GM23338 (cell line): ENCODE results near the gene LAT. TPM values are rescaled to one million over a fixed set of nuclear protein-coding genes. Genes with fewer than 3 reads are reported as not detected.

Source experiments
- ATAC-seq: fragments of 200-7000 bp; cut with Tn5 transposase; 3 replicates; pipeline ENCODE4 v1.9.1; 2020
- DNase-seq: peaks from one replicate; pipeline ENCODE4 v3.0.0-alpha.2; 2015; ENCODE audit warnings: low spot score
- H2AFZ ChIP-seq: fragments of 200-600 bp; sonication (generic); 2 replicates; pipeline ENCODE4 v1.8.0; 2016; ENCODE audit warnings: antibody characterized with exemption, mild to moderate bottlenecking, moderate library complexity
- H3F3A ChIP-seq: fragments of 200-600 bp; sonication (generic); replicated peaks from 2 replicates; pipeline ENCODE4 v1.8.0; 2017; ENCODE audit warnings: antibody characterized with exemption, mixed run types, low read depth
- H3K27ac ChIP-seq: fragments of 200-600 bp; sonication (generic); 2 replicates; pipeline ENCODE4 v1.6.1; 2016; ENCODE audit warnings: low read depth
- H3K27me3 ChIP-seq: fragments of 200-600 bp; sonication (generic); 2 replicates; pipeline ENCODE4 v1.8.0; 2016; ENCODE audit warnings: mild to moderate bottlenecking, mixed run types, moderate library complexity; ENCODE audit not compliant: insufficient read depth
- H3K36me3 ChIP-seq: fragments of 200-600 bp; sonication (generic); 2 replicates; pipeline ENCODE4 v1.8.0; 2016; ENCODE audit warnings: mild to moderate bottlenecking; ENCODE audit not compliant: insufficient read depth
- H3K4me1 ChIP-seq: fragments of 200-600 bp; sonication (generic); 2 replicates; pipeline ENCODE4 v1.8.0; 2016; ENCODE audit warnings: mild to moderate bottlenecking, moderate library complexity; ENCODE audit not compliant: insufficient read depth
- H3K4me2 ChIP-seq: fragments of 200-600 bp; sonication (generic); 2 replicates; pipeline ENCODE4 v1.7.1; 2017; ENCODE audit warnings: mixed run types
- H3K4me3 ChIP-seq: fragments of 200-600 bp; sonication (generic); 2 replicates; pipeline ENCODE4 v1.6.1; 2016; ENCODE audit warnings: mixed run types
- H3K79me2 ChIP-seq: fragments of 200-600 bp; sonication (generic); replicated peaks from 2 replicates; pipeline ENCODE4 v1.8.0; 2017; ENCODE audit warnings: mild to moderate bottlenecking; ENCODE audit not compliant: insufficient read depth
- H3K9me2 ChIP-seq: fragments of 200-600 bp; sonication (generic); 2 replicates; pipeline ENCODE4 v1.8.0; 2017; ENCODE audit not compliant: insufficient read depth
- H4K20me1 ChIP-seq: fragments of 200-600 bp; sonication (generic); replicated peaks from 2 replicates; pipeline ENCODE4 v1.8.0; 2017; ENCODE audit warnings: mild to moderate bottlenecking; ENCODE audit not compliant: insufficient read depth
- H3K27ac Mint-ChIP-seq: 2 replicates; pipeline ENCODE4 v1.8.0; 2020; ENCODE audit warnings: inconsistent platforms, mild to moderate bottlenecking, moderate library complexity, mixed read lengths
- H3K27me3 Mint-ChIP-seq: 3 replicates; pipeline ENCODE4 v1.8.0; 2022; ENCODE audit warnings: low read depth, mild to moderate bottlenecking, moderate library complexity, mixed read lengths, inconsistent platforms; ENCODE audit not compliant: insufficient read depth, poor library complexity
- H3K36me3 Mint-ChIP-seq: 3 replicates; pipeline ENCODE4 v1.8.0; 2021; ENCODE audit warnings: low read depth, mild to moderate bottlenecking, inconsistent platforms, moderate library complexity, mixed read lengths
- H3K4me1 Mint-ChIP-seq: 3 replicates; pipeline ENCODE4 v1.8.0; 2020; ENCODE audit warnings: mild to moderate bottlenecking, inconsistent platforms, mixed read lengths
- H3K4me3 Mint-ChIP-seq: 3 replicates; pipeline ENCODE4 v1.8.0; 2021; ENCODE audit warnings: moderate library complexity, mild to moderate bottlenecking, inconsistent platforms, mixed read lengths
- H3K9me3 Mint-ChIP-seq: 3 replicates; pipeline ENCODE4 v1.8.0; 2020; ENCODE audit warnings: moderate library complexity, mild to moderate bottlenecking, inconsistent platforms, mixed read lengths
- CREB1 ChIP-seq: fragments of 250-450 bp; sonication (Bioruptor Pico); IDR thresholded peaks from 2 replicates; pipeline ENCODE4 v1.5.0; 2020; ENCODE audit warnings: low read depth, mild to moderate bottlenecking, moderate library complexity
- CTCF ChIP-seq, 2 experiments: fragments of 200-600 bp in 1 of 2; sonication (generic) in 1 of 2; conservative IDR thresholded peaks; 2 replicates each; pipeline versions ENCODE4 v1.5.1 to v1.6.1; 2016 to 2017; ENCODE audit warnings: antibody characterized with exemption in 2 of 2, low read depth in 2 of 2, mild to moderate bottlenecking in 2 of 2, moderate library complexity in 1 of 2
- EZH2phosphoT487 ChIP-seq: fragments of 200-600 bp; sonication (generic); IDR thresholded peaks from one replicate; pipeline ENCODE4 v1.8.1; 2018; ENCODE audit warnings: antibody characterized with exemption; ENCODE audit not compliant: unreplicated experiment
- JUNB ChIP-seq: IDR thresholded peaks from one replicate; pipeline ENCODE4 v1.6.1; 2016; ENCODE audit warnings: antibody characterized with exemption; ENCODE audit not compliant: unreplicated experiment
- NANOG ChIP-seq: IDR thresholded peaks from 2 replicates; pipeline ENCODE4 v1.6.1; 2016; ENCODE audit warnings: antibody characterized with exemption, borderline replicate concordance
- STAT1 ChIP-seq: IDR thresholded peaks from one replicate; pipeline ENCODE4 v1.6.1; 2016; ENCODE audit warnings: antibody characterized with exemption; ENCODE audit not compliant: unreplicated experiment
- polyA plus RNA-seq: library from polyadenylated mRNA; unstranded; fragments of >200 nt; fragmentation: Nextera tagmentation; extraction: Ambion mirVana; gene quantifications from 2 replicates; pipeline ENCODE4 v1.2.1, GENCODE V29; 2016
- total RNA-seq: library from RNA; depleted of rRNA; stranded (reverse); fragments of >200 nt; shearing (Covaris generic); gene quantifications from 2 replicates; pipeline ENCODE4 v1.2.3, GENCODE V29; 2014
- TF ChIP-seq, protein P1 (sequence below): IDR thresholded peaks from 2 replicates; pipeline ENCODE4 v1.6.1; 2016; ENCODE audit warnings: antibody characterized with exemption
- TF ChIP-seq, protein P2 (sequence below): IDR thresholded peaks from one replicate; pipeline ENCODE4 v1.6.1; 2018; ENCODE audit warnings: antibody characterized with exemption; ENCODE audit not compliant: unreplicated experiment

LAT gene
- total and polyA plus RNA-seq, 2 experiments from 2014 or later = 2.2 to 2.4 TPM

- DNase-seq (no peak), ATAC-seq (no peak)
- no peak overlapping the region for H3K4me2 ChIP-seq
- Mint-ChIP-seq H3K9me3 (no peaks in the 10 kb centered on the region), H3K27me3 (peaks cover 3% of the 10 kb centered on the region), H3K4me1 (no peaks in the 10 kb centered on the region), H3K27ac (no peak overlapping the region), H3K4me3 (no peak overlapping the region), H3K36me3 (peaks cover 51% of the 10 kb centered on the region)
- H3K9me2 ChIP-seq = no peaks in the 10 kb centered on the region
- H4K20me1 ChIP-seq = peaks cover 13% of the 10 kb centered on the region
- H3K36me3 ChIP-seq = peaks cover 29% of the 10 kb centered on the region
- TF ChIP-seq, protein P1, sequence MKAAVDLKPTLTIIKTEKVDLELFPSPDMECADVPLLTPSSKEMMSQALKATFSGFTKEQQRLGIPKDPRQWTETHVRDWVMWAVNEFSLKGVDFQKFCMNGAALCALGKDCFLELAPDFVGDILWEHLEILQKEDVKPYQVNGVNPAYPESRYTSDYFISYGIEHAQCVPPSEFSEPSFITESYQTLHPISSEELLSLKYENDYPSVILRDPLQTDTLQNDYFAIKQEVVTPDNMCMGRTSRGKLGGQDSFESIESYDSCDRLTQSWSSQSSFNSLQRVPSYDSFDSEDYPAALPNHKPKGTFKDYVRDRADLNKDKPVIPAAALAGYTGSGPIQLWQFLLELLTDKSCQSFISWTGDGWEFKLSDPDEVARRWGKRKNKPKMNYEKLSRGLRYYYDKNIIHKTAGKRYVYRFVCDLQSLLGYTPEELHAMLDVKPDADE = no peak
- TF ChIP-seq EZH2phosphoT487 (no peak), CTCF (conservative IDR thresholded peaks at IDR 0.05; ENCODE audit: low read depth in 2 of 2) (no peak)
- no peak overlapping the region for H3K27ac ChIP-seq
- no peak overlapping the region for H2AFZ ChIP-seq
- no peaks in the 10 kb centered on the region for H3K4me1 ChIP-seq
- H3K27me3 ChIP-seq = no peaks in the 10 kb centered on the region
- H3K4me3 ChIP-seq = no peak overlapping the region
- no peaks in the 10 kb centered on the region for H3K79me2 ChIP-seq
- H3F3A ChIP-seq = no peaks in the 10 kb centered on the region
Measured at GRCh38 chr16:28964496-28964895, 20.4 kb upstream of the LAT start.

- no peak overlapping the region for H2AFZ ChIP-seq
- peaks cover 3% of the 10 kb centered on the region for H3K27me3 Mint-ChIP-seq
- H3K4me3 Mint-ChIP-seq = no peak overlapping the region
- H3K27me3 ChIP-seq = no peaks in the 10 kb centered on the region
- no peaks in the 10 kb centered on the region for H3K9me3 Mint-ChIP-seq
- no peaks in the 10 kb centered on the region for H3K79me2 ChIP-seq
- no peaks in the 10 kb centered on the region for H3K9me2 ChIP-seq
- H3K4me2 ChIP-seq = no peak overlapping the region
- ATAC-seq (no peak), DNase-seq (no peak)
- H3K36me3 ChIP-seq = peaks cover 19% of the 10 kb centered on the region
- H3K36me3 Mint-ChIP-seq = peaks cover 31% of the 10 kb centered on the region
- no peaks in the 10 kb centered on the region for H3K4me1 Mint-ChIP-seq
- H3F3A ChIP-seq = no peaks in the 10 kb centered on the region
- H3K4me1 ChIP-seq = no peaks in the 10 kb centered on the region
- peaks cover 8% of the 10 kb centered on the region; the same call in 1 of the 2 replicates for H4K20me1 ChIP-seq
- H3K27ac ChIP-seq = no peak overlapping the region
- H3K4me3 ChIP-seq = no peak overlapping the region
- H3K27ac Mint-ChIP-seq = no peak overlapping the region
- TF ChIP-seq, protein P2, sequence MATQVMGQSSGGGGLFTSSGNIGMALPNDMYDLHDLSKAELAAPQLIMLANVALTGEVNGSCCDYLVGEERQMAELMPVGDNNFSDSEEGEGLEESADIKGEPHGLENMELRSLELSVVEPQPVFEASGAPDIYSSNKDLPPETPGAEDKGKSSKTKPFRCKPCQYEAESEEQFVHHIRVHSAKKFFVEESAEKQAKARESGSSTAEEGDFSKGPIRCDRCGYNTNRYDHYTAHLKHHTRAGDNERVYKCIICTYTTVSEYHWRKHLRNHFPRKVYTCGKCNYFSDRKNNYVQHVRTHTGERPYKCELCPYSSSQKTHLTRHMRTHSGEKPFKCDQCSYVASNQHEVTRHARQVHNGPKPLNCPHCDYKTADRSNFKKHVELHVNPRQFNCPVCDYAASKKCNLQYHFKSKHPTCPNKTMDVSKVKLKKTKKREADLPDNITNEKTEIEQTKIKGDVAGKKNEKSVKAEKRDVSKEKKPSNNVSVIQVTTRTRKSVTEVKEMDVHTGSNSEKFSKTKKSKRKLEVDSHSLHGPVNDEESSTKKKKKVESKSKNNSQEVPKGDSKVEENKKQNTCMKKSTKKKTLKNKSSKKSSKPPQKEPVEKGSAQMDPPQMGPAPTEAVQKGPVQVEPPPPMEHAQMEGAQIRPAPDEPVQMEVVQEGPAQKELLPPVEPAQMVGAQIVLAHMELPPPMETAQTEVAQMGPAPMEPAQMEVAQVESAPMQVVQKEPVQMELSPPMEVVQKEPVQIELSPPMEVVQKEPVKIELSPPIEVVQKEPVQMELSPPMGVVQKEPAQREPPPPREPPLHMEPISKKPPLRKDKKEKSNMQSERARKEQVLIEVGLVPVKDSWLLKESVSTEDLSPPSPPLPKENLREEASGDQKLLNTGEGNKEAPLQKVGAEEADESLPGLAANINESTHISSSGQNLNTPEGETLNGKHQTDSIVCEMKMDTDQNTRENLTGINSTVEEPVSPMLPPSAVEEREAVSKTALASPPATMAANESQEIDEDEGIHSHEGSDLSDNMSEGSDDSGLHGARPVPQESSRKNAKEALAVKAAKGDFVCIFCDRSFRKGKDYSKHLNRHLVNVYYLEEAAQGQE = no peak
- no peak for TF ChIP-seq STAT1
- no peak for TF ChIP-seq CREB1
- TF ChIP-seq NANOG = no peak
- TF ChIP-seq CTCF (conservative IDR thresholded peaks at IDR 0.05; ENCODE audit: low read depth in 2 of 2) = no peak
- TF ChIP-seq, protein P1 = no peak
- no peak for TF ChIP-seq JUNB
Measured at GRCh38 chr16:28967156-28967555, 17.7 kb upstream of the LAT start.
